ENCODE results near the gene SUFU. TPM values are rescaled to one million over a fixed set of nuclear protein-coding genes. Genes with fewer than 3 reads are reported as not detected.

Gene SUFU
- total RNA-seq, 4 donors from 2014 or later: 5.0 to 8.9 (median 6.8) TPM

DNA sequence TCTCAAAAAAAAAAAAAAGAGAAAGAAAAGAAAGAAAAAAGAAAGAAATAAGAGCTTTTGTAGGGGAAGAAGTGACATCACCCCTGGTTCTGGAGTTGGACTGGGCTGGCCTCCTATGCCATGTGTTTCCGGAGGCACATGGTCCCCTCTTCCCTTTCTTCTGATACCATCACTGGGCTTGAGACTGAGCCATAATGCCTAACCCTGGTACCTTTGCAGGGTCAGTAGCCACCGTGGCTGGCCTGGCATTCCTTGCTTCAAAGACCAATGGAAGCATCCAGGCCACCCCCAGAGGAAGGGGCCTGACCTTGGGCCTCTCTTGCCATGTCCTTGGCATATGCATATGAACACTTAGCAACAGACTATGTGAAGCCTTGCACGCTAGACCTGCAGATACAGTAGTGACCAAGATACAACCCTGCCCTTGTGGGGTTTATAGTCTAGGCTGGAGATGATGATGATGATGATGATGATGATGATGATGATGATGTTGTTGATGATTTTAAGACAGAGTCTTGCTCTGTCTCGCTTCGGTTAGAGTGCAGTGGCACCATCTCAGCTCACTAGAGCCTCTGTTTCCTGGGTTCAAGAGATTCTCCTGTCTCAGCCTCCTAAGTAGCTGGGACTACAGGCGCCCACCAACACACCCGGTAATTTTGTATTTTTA lies 31.8 kb downstream of the SUFU start:
- WGBS, 2 donors: 89 to 97% methylated on average over 7 of the region's 7 CpGs
- Histone ChIP-seq H3K9me3 (no peaks in the 10 kb centered on the region), H3K4me3 (no peak overlapping the region), H3K27me3 (no peaks in the 10 kb centered on the region), H3K4me1 (no peaks in the 10 kb centered on the region), H3K27ac (no peak overlapping the region), H3K36me3 (peaks cover 0 to 12% (median 0%) of the 10 kb centered on the region in 3 donors)
- DNase-seq: no peak
- intact Hi-C loops (cut with DNase I): no loop called here
- no peak for TF ChIP-seq POLR2A (IDR thresholded peaks at IDR 0.05)
- TF ChIP-seq, protein P1, sequence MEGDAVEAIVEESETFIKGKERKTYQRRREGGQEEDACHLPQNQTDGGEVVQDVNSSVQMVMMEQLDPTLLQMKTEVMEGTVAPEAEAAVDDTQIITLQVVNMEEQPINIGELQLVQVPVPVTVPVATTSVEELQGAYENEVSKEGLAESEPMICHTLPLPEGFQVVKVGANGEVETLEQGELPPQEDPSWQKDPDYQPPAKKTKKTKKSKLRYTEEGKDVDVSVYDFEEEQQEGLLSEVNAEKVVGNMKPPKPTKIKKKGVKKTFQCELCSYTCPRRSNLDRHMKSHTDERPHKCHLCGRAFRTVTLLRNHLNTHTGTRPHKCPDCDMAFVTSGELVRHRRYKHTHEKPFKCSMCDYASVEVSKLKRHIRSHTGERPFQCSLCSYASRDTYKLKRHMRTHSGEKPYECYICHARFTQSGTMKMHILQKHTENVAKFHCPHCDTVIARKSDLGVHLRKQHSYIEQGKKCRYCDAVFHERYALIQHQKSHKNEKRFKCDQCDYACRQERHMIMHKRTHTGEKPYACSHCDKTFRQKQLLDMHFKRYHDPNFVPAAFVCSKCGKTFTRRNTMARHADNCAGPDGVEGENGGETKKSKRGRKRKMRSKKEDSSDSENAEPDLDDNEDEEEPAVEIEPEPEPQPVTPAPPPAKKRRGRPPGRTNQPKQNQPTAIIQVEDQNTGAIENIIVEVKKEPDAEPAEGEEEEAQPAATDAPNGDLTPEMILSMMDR (IDR thresholded peaks at IDR 0.05): no peak

DNA sequence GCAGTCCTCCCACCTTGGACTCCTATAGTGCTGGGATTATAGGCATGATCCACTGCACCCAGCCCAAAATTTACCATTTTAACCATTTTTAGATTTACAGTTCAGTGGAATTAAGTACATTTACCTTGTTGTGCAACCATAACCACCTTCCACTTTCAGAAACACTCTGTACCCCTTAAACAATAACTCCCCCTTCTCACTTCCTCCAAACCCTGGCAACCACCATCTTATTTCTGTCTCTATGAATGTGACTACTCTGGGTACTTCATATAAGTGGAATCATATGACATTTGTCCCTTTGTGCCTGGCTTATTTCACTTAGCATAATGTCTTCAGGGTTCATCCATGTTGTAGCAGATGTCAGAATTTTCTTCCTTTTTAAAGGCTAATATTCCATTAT lies 33.6 kb downstream of the SUFU start:
- Histone ChIP-seq H3K36me3 (peaks cover 0 to 12% (median 0%) of the 10 kb centered on the region in 3 donors), H3K27me3 (no peaks in the 10 kb centered on the region), H3K4me3 (no peak overlapping the region), H3K4me1 (no peaks in the 10 kb centered on the region), H3K27ac (no peak overlapping the region), H3K9me3 (no peaks in the 10 kb centered on the region)
- intact Hi-C loops (cut with DNase I): no loop called here
- TF ChIP-seq, protein P1 (IDR thresholded peaks at IDR 0.05): no peak
- TF ChIP-seq POLR2A (IDR thresholded peaks at IDR 0.05): no peak
- no peak for DNase-seq

DNA sequence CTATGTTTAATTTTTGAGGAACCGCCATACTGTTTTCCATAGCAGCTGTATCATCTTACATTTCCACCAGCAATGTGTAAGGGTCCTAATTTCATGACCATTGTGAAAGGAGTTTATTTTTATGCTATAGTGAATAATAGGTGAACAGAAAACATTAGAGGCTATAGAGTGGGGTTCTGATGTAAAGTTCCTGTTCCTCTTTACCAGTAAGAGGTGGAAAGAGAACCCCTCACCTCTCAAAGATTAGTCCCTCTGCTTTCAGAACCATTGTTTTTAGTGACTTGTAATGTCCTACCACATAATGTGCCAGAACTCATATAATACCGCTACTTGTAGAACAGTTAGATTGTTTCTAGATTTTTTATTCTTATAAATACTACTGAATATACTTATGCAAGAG lies 34.2 kb downstream of the SUFU start:
- WGBS, 2 donors: 96 to 98% methylated on average over 2 of the region's 2 CpGs
- DNase-seq: no peak
- Histone ChIP-seq H3K4me1 (no peaks in the 10 kb centered on the region), H3K4me3 (no peak overlapping the region), H3K27ac (no peak overlapping the region), H3K27me3 (no peaks in the 10 kb centered on the region), H3K36me3 (peaks cover 0 to 12% (median 0%) of the 10 kb centered on the region in 3 donors), H3K9me3 (no peaks in the 10 kb centered on the region)
- TF ChIP-seq POLR2A (IDR thresholded peaks at IDR 0.05): no peak
- TF ChIP-seq, protein P1 (IDR thresholded peaks at IDR 0.05): no peak
- intact Hi-C loops (cut with DNase I): no loop called here

DNA sequence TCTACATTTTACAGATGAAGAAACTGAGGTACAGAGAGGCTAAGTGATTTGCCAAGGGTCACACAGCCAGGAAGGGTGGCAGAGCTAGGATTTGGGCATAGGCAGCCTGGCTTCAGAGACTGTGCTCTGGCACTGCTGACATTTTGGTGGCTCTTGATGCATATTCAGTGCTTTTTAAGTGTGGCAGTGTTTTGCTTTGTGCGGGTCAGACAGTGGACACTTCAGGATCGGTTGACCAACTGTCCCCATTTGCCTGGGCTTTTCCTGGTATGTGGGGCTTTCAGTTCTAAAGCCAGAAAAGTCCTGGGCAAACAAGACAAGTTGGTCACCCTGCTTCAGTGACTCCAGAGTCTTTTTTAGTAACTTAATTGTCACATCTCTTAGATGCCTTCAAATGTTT lies 35.0 kb downstream of the SUFU start:
- H3K4me1 ChIP-seq: no peaks in the 10 kb centered on the region
- 60 to 66% methylated on average over 1 to 2 of the region's 2 CpGs for WGBS, 2 donors
- H3K9me3 ChIP-seq: no peaks in the 10 kb centered on the region
- no peak for TF ChIP-seq POLR2A (IDR thresholded peaks at IDR 0.05)
- TF ChIP-seq, protein P1 (IDR thresholded peaks at IDR 0.05): no peak
- no peak overlapping the region for H3K27ac ChIP-seq
- intact Hi-C loops (cut with DNase I): no loop called here
- H3K36me3 ChIP-seq: peaks cover 0 to 12% (median 0%) of the 10 kb centered on the region in 3 donors
- no peak for DNase-seq
- no peaks in the 10 kb centered on the region for H3K27me3 ChIP-seq
- no peak overlapping the region for H3K4me3 ChIP-seq

DNA sequence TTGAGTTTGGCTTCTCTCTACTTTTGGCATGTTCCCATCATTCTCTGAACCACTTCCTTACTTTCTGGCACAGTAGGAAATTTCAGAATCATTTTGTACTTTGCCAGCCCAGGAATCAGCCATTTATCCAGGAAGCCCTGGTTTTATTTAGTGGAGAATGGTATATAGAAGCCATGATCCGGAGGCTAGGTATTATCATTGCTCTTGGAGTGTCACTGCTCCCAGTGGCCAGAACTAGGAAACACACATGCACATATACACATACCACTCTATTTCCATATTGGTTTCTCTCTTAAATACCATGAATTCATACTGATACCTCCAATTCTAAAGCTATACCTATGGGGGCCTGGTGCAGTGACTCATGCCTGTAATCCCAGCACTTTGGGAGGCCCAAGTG lies 36.3 kb downstream of the SUFU start:
- no peak overlapping the region for H3K27ac ChIP-seq
- no peaks in the 10 kb centered on the region for H3K9me3 ChIP-seq
- peaks cover 0 to 2% (median 0%) of the 10 kb centered on the region in 3 donors for H3K36me3 ChIP-seq
- H3K4me3 ChIP-seq: no peak overlapping the region
- TF ChIP-seq POLR2A (IDR thresholded peaks at IDR 0.05): no peak
- TF ChIP-seq, protein P1 (IDR thresholded peaks at IDR 0.05): peak in 2 of 6 experiments; percentile 23 to 52
- no peaks in the 10 kb centered on the region for H3K4me1 ChIP-seq
- no peak for DNase-seq
- 57 to 67% methylated on average over 1 of the region's 1 CpG for WGBS, 2 donors
- intact Hi-C loops (cut with DNase I): no loop called here
- H3K27me3 ChIP-seq: no peaks in the 10 kb centered on the region

Data from esophagus squamous epithelium (tissue), 5 donors.